WI38 (cell line): ENCODE data around the gene FGFR3.

Source experiments
- H3K4me3 ChIP-seq: 2 replicates; pipeline ENCODE4 v1.5.1; 2011; ENCODE audit warnings: low read depth, mild to moderate bottlenecking, control low read depth, low read length
- CTCF ChIP-seq: IDR thresholded peaks from 2 replicates; pipeline ENCODE4 v1.5.1; 2012; ENCODE audit warnings: low read depth, mild to moderate bottlenecking, control low read depth, low read length

FGFR3 gene

DNA sequence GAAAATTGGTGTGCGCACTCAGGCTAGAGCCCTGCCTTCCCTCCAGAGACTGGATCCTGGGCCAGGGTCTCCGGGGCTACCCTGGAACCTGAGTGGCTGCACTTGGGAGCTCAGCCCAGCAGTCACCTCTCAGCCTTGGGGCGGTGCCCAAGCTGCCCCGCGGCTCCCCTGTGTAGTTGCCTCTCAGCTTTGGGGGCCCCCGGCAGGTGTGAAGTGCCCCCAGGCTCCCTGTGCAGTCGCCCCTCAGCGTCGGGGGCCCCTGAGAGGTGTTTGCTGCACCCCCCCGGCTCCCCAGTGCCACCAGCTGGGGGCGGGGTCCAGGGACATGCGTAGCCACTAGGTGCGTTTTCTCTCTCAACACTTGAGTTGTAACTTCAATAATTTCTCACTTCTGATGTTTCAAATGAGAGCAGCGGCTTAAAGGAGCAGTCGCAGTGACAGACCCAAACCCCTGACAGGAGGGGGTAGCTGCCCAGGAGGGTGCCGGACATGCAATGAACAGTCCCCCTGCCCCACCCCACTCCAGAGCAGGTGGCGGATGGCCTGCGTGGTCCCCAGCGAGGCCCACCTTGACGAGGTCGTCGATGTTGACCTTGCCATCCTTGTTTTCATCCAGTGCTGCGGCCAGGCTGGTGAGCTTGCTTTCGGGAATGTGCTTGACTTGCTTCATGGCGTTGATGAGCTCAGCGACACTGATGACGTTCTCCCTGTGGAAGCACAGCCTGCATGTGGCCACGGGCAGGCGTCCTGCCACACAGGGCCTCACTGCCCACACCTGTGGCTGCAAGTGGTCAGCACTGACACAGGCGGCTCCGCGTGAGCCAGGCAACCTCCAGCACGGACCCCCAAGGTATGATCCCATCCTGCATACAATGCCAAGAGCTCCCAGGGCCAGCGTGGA is 22.3 kb downstream of the FGFR3 start:
- no peak for TF ChIP-seq CTCF
- no peak overlapping the region for H3K4me3 ChIP-seq

DNA sequence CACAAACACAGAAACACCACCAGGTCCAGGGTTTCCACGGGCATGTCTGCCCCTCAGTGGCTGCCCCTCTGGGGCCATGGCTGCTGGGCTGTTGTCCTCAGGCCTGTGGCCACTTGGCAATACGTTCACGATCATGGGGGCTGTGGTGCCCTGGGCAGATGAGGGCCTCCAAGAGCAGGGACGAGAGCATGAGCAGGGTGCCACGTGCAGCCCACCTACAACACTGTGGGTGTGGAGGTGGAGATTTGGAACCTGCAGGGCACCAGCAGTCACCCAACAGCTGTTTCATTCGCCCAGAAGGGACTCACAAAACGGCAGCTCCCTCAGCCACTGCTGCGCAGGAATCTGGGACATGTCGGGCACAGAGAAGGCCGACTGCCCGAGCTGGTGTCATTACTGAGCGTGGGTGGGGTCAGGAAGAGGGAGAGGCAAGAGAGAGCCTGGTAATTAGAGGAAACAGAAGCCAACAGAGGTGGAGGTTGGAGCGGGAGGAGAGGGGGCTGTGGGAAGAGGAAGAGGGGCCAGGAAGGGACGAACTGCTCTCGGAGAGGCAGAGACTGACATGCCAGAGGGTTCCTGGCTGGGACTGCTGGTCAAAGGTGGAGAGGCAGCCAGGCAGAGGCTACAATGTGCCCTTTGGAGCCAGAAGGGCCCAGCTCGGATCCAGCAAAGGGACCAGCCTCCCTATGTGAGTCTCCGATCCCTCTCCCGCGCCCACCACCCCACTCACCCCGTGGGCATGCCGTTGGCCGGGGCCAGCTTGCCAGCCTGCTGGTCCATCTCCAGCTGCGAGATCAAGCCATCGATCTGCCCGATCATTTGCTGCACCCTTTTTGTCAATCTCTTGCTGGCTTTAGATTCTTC is 23.1 kb downstream of the FGFR3 start:
- H3K4me3 ChIP-seq = no peak overlapping the region
- no peak for TF ChIP-seq CTCF

DNA sequence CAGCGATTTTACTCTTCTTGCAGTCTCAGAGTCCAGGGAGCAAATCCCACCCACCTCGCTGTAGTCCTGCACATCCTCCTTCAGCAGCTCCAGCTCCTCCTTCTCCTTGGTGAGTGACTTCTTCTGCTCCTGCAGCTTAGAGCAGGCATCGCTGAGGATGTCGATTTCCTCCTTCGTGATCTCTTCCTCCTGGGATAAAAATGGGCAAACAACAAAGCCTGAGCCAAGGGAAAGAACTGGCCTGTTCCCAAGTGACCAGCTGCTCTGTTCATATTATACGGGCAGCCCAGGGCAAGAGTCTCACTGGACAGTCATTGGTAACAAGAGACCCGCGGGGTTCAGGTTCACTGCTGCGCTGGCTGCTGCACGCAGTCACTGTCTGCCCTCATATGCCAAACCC is 26.2 kb downstream of the FGFR3 start:
- no peak for TF ChIP-seq CTCF
- no peak overlapping the region for H3K4me3 ChIP-seq

- TF ChIP-seq CTCF = no peak
Observed at GRCh38 chr4:1819816-1820215, 26.7 kb downstream of the FGFR3 start.

DNA sequence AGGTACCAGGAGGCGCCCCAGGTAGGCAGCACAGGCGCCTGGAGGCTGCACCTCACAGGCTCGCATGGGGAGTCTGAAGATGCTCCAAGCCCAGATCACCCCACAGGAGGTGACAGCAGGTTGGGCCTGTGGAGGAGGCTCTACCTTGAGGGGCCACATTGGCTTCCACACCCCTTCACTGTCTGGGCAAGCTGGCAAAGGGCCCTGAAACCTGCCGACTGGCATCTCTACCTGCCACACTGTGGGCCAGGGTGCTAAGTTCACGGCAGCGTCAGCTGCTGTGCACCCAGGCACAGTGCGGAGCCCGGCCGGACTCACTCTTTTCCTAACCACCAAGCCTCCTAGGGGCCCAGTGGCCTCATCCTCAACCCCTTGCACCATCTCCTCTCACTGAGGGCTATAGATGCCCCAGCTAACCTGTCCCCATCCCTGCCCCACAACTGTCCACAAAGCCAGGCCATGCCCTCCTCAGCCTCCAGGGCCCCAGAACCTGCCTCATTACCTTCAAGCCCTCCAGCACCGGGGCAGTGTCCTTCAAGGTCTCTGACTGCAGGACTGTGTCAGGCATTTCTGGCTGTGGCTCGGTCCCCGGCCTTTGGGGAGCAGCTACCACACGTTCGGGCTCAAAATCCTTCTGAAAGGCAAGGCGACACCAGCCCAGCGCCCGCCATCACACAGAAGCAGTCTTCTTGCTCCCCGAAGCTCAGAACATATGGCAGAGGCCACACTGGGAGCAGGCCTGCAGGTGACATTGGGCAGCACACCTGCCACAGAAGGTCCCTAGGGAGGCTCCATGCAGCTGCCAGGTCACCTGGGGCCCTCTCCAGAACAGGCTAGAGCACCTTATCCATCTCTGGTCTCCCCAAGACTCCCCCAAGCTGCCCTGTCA is 28.8 kb downstream of the FGFR3 start:
- H3K4me3 ChIP-seq = no peak overlapping the region

More at GRCh38 chr4:1819816-1820215, 26.7 kb downstream of the FGFR3 start:
- no peak overlapping the region for H3K4me3 ChIP-seq

More for the DNA sequence above, 28.8 kb downstream of the FGFR3 start:
- no peak for TF ChIP-seq CTCF
